ENCODE measurements around the gene PACSIN1.
"Not testable (repeated sequence)": the region's sequence is repeated elsewhere in the genome, so short reads cannot be mapped to it uniquely, and the experiment has no call there.

PACSIN1 gene

GRCh38 chr6:34485321-34486060 is 19.6 kb downstream of the PACSIN1 start:
- no peak for TF ChIP-seq CTCF (IDR thresholded peaks at IDR 0.05; ENCODE audit: low read depth, low read length)
- H3K4me3 ChIP-seq (ENCODE audit: low read depth, low read length), result no peak overlapping the region

GRCh38 chr6:34486106-34486740 is 20.3 kb downstream of the PACSIN1 start:
- TF ChIP-seq CTCF (IDR thresholded peaks at IDR 0.05; ENCODE audit: low read depth, low read length), result no peak
- H3K4me3 ChIP-seq (ENCODE audit: low read depth, low read length), result no peak overlapping the region

- H3K4me3 ChIP-seq (ENCODE audit: low read depth, low read length), result not testable (repeated sequence)
Observed at GRCh38 chr6:34486886-34487285, 21.0 kb downstream of the PACSIN1 start.

- no peak for TF ChIP-seq CTCF (IDR thresholded peaks at IDR 0.05; ENCODE audit: low read depth, low read length)
- H3K4me3 ChIP-seq (ENCODE audit: low read depth, low read length), result no peak overlapping the region
Observed at GRCh38 chr6:34487536-34487935, 21.7 kb downstream of the PACSIN1 start.

- no peak overlapping the region for H3K4me3 ChIP-seq (ENCODE audit: low read depth, low read length)
- TF ChIP-seq CTCF (IDR thresholded peaks at IDR 0.05; ENCODE audit: low read depth, low read length), result no peak
Observed at GRCh38 chr6:34489207-34489805, 23.4 kb downstream of the PACSIN1 start.

GRCh38 chr6:34490390-34491090 is 24.7 kb downstream of the PACSIN1 start:
- H3K4me3 ChIP-seq (ENCODE audit: low read depth, low read length), result no peak overlapping the region
- no peak for TF ChIP-seq CTCF (IDR thresholded peaks at IDR 0.05; ENCODE audit: low read depth, low read length)

- no peak for TF ChIP-seq CTCF (IDR thresholded peaks at IDR 0.05; ENCODE audit: low read depth, low read length)
- H3K4me3 ChIP-seq (ENCODE audit: low read depth, low read length), result no peak overlapping the region
Observed at GRCh38 chr6:34491091-34491430, 25.2 kb downstream of the PACSIN1 start.
